ENCODE measurements around the gene ITGA5.

DNA sequence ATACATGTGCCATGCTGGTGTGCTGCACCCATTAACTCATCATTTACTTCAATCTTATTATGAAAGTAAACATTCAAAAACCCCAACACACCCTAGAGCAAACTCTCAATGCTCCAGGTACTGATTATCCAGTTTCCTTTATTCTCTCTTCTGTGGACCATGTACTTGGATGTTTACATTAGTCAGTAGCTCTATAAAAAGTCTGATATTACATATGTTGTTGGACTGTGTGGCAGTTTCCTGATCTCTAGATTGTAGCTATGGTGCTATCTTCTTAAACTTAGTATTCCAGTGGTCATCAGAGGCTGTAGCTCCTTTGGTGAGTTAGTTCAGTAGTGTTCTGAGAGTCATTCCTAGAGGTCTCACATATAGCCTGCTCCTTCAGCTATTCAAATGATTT, 25.1 kb upstream of the ITGA5 start:
- TF ChIP-seq, protein P1, sequence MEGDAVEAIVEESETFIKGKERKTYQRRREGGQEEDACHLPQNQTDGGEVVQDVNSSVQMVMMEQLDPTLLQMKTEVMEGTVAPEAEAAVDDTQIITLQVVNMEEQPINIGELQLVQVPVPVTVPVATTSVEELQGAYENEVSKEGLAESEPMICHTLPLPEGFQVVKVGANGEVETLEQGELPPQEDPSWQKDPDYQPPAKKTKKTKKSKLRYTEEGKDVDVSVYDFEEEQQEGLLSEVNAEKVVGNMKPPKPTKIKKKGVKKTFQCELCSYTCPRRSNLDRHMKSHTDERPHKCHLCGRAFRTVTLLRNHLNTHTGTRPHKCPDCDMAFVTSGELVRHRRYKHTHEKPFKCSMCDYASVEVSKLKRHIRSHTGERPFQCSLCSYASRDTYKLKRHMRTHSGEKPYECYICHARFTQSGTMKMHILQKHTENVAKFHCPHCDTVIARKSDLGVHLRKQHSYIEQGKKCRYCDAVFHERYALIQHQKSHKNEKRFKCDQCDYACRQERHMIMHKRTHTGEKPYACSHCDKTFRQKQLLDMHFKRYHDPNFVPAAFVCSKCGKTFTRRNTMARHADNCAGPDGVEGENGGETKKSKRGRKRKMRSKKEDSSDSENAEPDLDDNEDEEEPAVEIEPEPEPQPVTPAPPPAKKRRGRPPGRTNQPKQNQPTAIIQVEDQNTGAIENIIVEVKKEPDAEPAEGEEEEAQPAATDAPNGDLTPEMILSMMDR (IDR thresholded peaks at IDR 0.05; ENCODE audit: insufficient read depth, low read depth, low read length) = no peak
- TF ChIP-seq EZH2 (IDR thresholded peaks at IDR 0.05; ENCODE audit: insufficient read depth, low read length) = no peak
